Subcutaneous adipose tissue (tissue), 4 donors: ENCODE results near the gene EPS8L3. TPM values are rescaled to one million over a fixed set of nuclear protein-coding genes. Genes with fewer than 3 reads are reported as not detected.

Experiments used
- CTCF ChIP-seq: fragments of 450-650 bp; IDR thresholded peaks from one replicate; pipeline ENCODE4 v1.5.1; 2016; ENCODE audit warnings: low read depth, mild to moderate bottlenecking, control low read depth, antibody characterized with exemption, moderate library complexity
- total RNA-seq, 4 donors: library from RNA; depleted of rRNA; stranded (reverse); fragments of >200 nt; gene quantifications; one replicate each; pipeline ENCODE4 v1.1.0, GENCODE V29; 2016

The EPS8L3 gene
- total RNA-seq, 4 donors from 2014 or later = not detected

GRCh38 chr1:109764561-109765482, 1.1 kb upstream of the EPS8L3 start:
- no peak for TF ChIP-seq CTCF

- TF ChIP-seq CTCF = no peak
Observed at GRCh38 chr1:109762821-109763645, 690 bp downstream of the EPS8L3 start.

GRCh38 chr1:109762039-109762585, 1.6 kb downstream of the EPS8L3 start:
- TF ChIP-seq CTCF = no peak

- TF ChIP-seq CTCF = no peak
Observed at GRCh38 chr1:109761227-109762038, 2.3 kb downstream of the EPS8L3 start.

GRCh38 chr1:109760581-109761226, 3.0 kb downstream of the EPS8L3 start:
- no peak for TF ChIP-seq CTCF

GRCh38 chr1:109759513-109760334, 4.0 kb downstream of the EPS8L3 start:
- no peak for TF ChIP-seq CTCF
